Natural killer cell treated with Interleukin-12 subunit alpha and Interleukin-12 subunit beta and Interleukin-15 and Interleukin-18, amount 100 ng/mL, for 72 hours (primary cell): ENCODE measurements around the gene SOST. TPM values are rescaled to one million over a fixed set of nuclear protein-coding genes. Genes with fewer than 3 reads are reported as not detected.
"Not testable (repeated sequence)": the region's sequence is repeated elsewhere in the genome, so short reads cannot be mapped to it uniquely, and the experiment has no call there.

Experiments
- ATAC-seq, 2 donors: fragments of 150-1000 bp; cut with Tn5 transposase in 1 of 2; sonication (Bioruptor Pico), chemical (Tn5 transposase) in 1 of 2; 2 replicates each; pipeline ENCODE4 v1.10.0; 2021
- DNase-seq: peaks from one replicate; pipeline ENCODE4 v3.0.0; 2022; ENCODE audit warnings: low spot score
- H3K27ac Mint-ChIP-seq, 2 donors: 1 replicate in 1 of 2; 2 replicates in 1 of 2; pipeline ENCODE4 v1.8.0; 2022; ENCODE audit warnings: mixed read lengths in 2 of 2, mild to moderate bottlenecking in 1 of 2, moderate library complexity in 1 of 2
- H3K27me3 Mint-ChIP-seq, 2 donors: 1 replicate in 1 of 2; 2 replicates in 1 of 2; pipeline ENCODE4 v1.8.0; 2022; ENCODE audit warnings: mixed read lengths in 2 of 2
- H3K36me3 Mint-ChIP-seq: one replicate; pipeline ENCODE4 v1.8.0; 2022; ENCODE audit warnings: mixed read lengths
- H3K4me1 Mint-ChIP-seq, 2 donors: 1 replicate in 1 of 2; 2 replicates in 1 of 2; pipeline ENCODE4 v1.8.0; 2022; ENCODE audit warnings: low read depth in 2 of 2, mixed read lengths in 2 of 2, mild to moderate bottlenecking in 1 of 2
- H3K4me3 Mint-ChIP-seq: one replicate; pipeline ENCODE4 v1.8.0; 2022; ENCODE audit warnings: mixed read lengths
- H3K9me3 Mint-ChIP-seq: 2 replicates; pipeline ENCODE4 v1.8.0; 2022; ENCODE audit warnings: mixed read lengths
- total RNA-seq, 2 donors: library from RNA; stranded (reverse); gene quantifications; one replicate each; pipeline ENCODE4 v1.2.3, GENCODE V29; 2022

SOST gene
- not detected for total RNA-seq

DNA sequence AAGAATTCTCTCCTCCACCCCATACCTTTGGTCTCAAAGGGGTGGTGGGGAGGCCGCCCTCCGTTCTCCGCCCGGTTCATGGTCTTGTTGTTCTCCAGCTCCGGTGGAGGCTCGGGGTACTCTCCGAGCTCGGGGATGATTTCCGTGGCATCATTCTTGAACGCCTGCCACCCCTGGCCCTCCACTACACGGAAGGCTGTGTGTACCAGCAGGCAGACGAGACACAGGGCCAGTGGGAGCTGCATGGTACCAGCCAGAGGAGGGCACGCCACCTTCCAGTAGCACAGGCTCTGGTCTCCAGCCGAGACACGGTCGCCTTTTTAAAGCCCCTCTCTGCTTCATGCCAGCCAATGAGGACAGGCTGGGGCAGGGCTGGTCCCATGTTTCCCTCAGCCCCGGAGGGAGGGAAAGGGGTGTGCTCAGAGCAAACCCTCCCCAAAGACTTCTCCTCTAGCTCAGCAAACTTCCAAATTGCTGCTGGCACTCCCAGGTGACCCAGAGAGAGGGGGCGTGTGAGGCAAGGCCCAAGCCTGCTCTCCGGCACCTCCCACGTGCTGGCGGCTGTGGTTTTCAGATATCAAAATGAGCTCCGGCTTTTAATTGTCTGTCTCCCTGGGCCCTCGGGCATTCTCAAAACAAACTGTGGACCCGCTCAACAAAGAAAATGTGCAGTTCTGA lies at the start of gene SOST:
Gene SOST, minus strand, starts transcription at position 295 of the 678 bp plus-strand sequence. Its CDS starts 50 bp downstream, at position 245.
- ATAC-seq: no peak
- Mint-ChIP-seq H3K9me3 (no peaks in the 10 kb centered on the region), H3K4me1 (peaks cover 12 to 20% of the 10 kb centered on the region in 2 donors), H3K36me3 (no peaks in the 10 kb centered on the region), H3K27ac (no peak within 1 kb of the TSS), H3K27me3 (peaks cover 28 to 31% of the 10 kb centered on the region in 2 donors), H3K4me3 (no peak within 1 kb of the TSS)
- DNase-seq: no peak

GRCh38 chr17:43808076-43808475 lies 49.5 kb upstream of the SOST start:
- H3K4me3 Mint-ChIP-seq: no peak overlapping the region
- no peaks in the 10 kb centered on the region for H3K4me1 Mint-ChIP-seq
- no peak overlapping the region for H3K27ac Mint-ChIP-seq
- DNase-seq: no peak
- H3K9me3 Mint-ChIP-seq: no peaks in the 10 kb centered on the region
- no peaks in the 10 kb centered on the region for H3K36me3 Mint-ChIP-seq
- H3K27me3 Mint-ChIP-seq: peaks cover 16 to 20% of the 10 kb centered on the region in 2 donors
- no peak for ATAC-seq

DNA sequence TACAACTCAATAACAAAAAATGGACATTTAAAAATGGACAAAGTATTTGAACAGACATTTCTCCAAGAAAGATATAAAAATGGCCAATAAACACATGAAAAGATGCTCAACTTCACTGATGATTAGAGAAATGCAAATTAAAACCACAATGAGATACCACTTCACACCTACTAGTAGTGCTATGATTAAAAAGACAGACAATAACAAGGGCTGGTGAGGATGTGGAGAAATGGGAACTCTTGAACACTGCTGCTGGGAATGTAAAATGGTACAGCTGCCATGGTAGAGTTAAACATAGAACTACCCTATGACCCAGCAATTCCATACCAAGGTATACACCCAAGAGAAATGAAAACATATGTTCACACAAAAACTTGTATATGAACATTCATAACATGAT lies 46.5 kb upstream of the SOST start:
- Mint-ChIP-seq H3K4me1 (no peaks in the 10 kb centered on the region), H3K36me3 (no peaks in the 10 kb centered on the region), H3K27me3 (peaks cover 17 to 20% of the 10 kb centered on the region in 2 donors), H3K9me3 (no peaks in the 10 kb centered on the region), H3K27ac (no peak overlapping the region), H3K4me3 (no peak overlapping the region)
- no peak for DNase-seq
- no peak for ATAC-seq

- no peak overlapping the region for H3K27ac Mint-ChIP-seq
- no peaks in the 10 kb centered on the region for H3K4me1 Mint-ChIP-seq
- no peaks in the 10 kb centered on the region for H3K9me3 Mint-ChIP-seq
- H3K36me3 Mint-ChIP-seq: no peaks in the 10 kb centered on the region
- no peak overlapping the region for H3K4me3 Mint-ChIP-seq
- H3K27me3 Mint-ChIP-seq: peaks cover 17 to 20% of the 10 kb centered on the region in 2 donors
- no peak for ATAC-seq
- no peak for DNase-seq
Observed at GRCh38 chr17:43803758-43804157, 45.2 kb upstream of the SOST start.

DNA sequence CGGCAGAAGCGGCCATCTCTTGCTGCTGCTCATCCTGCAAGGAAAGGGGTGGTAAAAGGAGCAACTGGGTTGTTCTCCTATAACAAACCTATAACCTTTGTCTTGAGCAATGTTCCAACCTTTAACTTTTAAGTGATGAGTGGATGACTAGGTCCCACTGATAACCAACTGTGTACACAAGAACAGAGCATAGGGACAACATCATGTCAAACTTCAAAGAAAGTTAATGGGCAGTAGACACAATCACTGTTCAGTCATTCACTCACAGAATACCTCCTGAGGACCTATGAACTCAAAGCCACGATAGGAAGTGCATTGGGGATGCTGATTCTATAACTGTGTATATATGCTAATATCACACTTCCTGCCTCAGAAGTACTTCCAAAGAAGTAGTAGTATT lies 43.3 kb upstream of the SOST start:
- Mint-ChIP-seq H3K9me3 (no peaks in the 10 kb centered on the region), H3K27ac (no peak overlapping the region), H3K4me1 (no peaks in the 10 kb centered on the region), H3K4me3 (no peak overlapping the region), H3K27me3 (peaks cover 24 to 27% of the 10 kb centered on the region in 2 donors), H3K36me3 (no peaks in the 10 kb centered on the region)
- no peak for DNase-seq
- no peak for ATAC-seq

DNA sequence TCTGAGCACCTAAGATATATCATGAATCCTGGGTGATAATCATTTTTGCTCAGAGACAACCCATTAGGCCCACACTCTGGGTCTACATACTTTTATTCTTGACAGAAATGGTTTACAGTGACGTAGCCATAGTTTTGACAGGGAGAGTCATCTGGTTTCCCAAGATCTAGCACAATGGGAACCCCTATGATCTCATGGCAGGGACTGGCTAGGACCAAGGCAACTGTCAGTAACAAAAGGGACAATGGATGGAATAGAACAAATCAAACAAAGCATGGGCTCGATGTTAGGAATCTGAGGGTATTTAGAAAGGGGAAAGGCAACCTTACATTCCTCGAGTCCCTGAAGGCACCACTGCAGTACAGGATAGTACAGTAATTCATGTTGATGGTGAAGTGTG lies 42.1 kb upstream of the SOST start:
- no peaks in the 10 kb centered on the region for H3K9me3 Mint-ChIP-seq
- no peaks in the 10 kb centered on the region for H3K36me3 Mint-ChIP-seq
- H3K4me3 Mint-ChIP-seq: no peak overlapping the region
- peaks cover 32 to 37% of the 10 kb centered on the region in 2 donors for H3K27me3 Mint-ChIP-seq
- ATAC-seq: no peak
- H3K27ac Mint-ChIP-seq: no peak overlapping the region
- no peaks in the 10 kb centered on the region for H3K4me1 Mint-ChIP-seq
- DNase-seq: no peak

- ATAC-seq: no peak
- Mint-ChIP-seq H3K27me3 (peaks cover 38 to 44% of the 10 kb centered on the region in 2 donors), H3K9me3 (no peaks in the 10 kb centered on the region), H3K4me3 (no peak overlapping the region), H3K27ac (no peak overlapping the region), H3K36me3 (no peaks in the 10 kb centered on the region), H3K4me1 (no peaks in the 10 kb centered on the region)
- DNase-seq: no peak
Observed at GRCh38 chr17:43799047-43799446, 40.5 kb upstream of the SOST start.

- H3K9me3 Mint-ChIP-seq, H3K27ac Mint-ChIP-seq: not testable (repeated sequence)
- peaks cover 43 to 48% of the 10 kb centered on the region in 2 donors for H3K27me3 Mint-ChIP-seq
Observed at GRCh38 chr17:43798024-43798423, 39.4 kb upstream of the SOST start.

GRCh38 chr17:43792668-43793067 lies 34.1 kb upstream of the SOST start:
- not testable (repeated sequence) for ATAC-seq, H3K4me3 Mint-ChIP-seq, H3K27ac Mint-ChIP-seq, H3K9me3 Mint-ChIP-seq, H3K36me3 Mint-ChIP-seq, H3K4me1 Mint-ChIP-seq, DNase-seq
- peaks cover 42 to 43% of the 10 kb centered on the region in 2 donors for H3K27me3 Mint-ChIP-seq

More at GRCh38 chr17:43798024-43798423, 39.4 kb upstream of the SOST start:
- not testable (repeated sequence) for H3K4me3 Mint-ChIP-seq, H3K36me3 Mint-ChIP-seq, DNase-seq, ATAC-seq, H3K4me1 Mint-ChIP-seq

- peaks cover 33 to 36% of the 10 kb centered on the region in 2 donors for H3K27me3 Mint-ChIP-seq
- no peak overlapping the region for H3K4me3 Mint-ChIP-seq
- DNase-seq (no peak), ATAC-seq (no peak)
- H3K36me3 Mint-ChIP-seq: no peaks in the 10 kb centered on the region
- no peaks in the 10 kb centered on the region for H3K4me1 Mint-ChIP-seq
- no peak overlapping the region for H3K27ac Mint-ChIP-seq
- no peaks in the 10 kb centered on the region for H3K9me3 Mint-ChIP-seq
Observed at GRCh38 chr17:43791589-43791988, 33.0 kb upstream of the SOST start.

GRCh38 chr17:43790311-43790940 lies 31.8 kb upstream of the SOST start:
- ATAC-seq (no peak), DNase-seq (no peak)
- Mint-ChIP-seq H3K27me3 (peaks cover 22 to 27% of the 10 kb centered on the region in 2 donors), H3K4me3 (no peak overlapping the region), H3K36me3 (no peaks in the 10 kb centered on the region), H3K27ac (no peak overlapping the region), H3K4me1 (no peaks in the 10 kb centered on the region), H3K9me3 (no peaks in the 10 kb centered on the region)

DNA sequence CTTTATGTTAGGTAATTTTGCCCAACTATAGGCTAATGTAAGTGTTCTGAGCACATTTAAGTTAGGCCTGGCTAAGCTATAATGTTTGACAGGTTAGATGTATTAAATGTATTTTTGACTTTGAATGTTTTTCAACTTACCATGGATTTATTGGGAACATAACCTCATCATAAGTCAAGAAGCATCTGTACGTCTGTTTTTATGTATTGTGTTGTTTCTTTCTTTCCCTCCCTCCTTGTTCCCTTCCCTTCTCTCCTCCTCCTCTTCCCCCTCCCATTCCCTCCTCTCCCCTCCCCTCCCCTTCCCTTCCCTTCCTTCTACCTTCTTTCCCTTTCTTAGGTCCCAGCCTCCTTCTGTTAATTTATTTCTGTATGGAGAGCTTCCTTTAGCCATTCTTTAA lies 30.9 kb upstream of the SOST start:
- no peak overlapping the region for H3K27ac Mint-ChIP-seq
- H3K27me3 Mint-ChIP-seq: peaks cover 20 to 27% of the 10 kb centered on the region in 2 donors
- H3K36me3 Mint-ChIP-seq: no peaks in the 10 kb centered on the region
- H3K4me1 Mint-ChIP-seq: peaks cover 0 to 7% of the 10 kb centered on the region in 2 donors
- no peaks in the 10 kb centered on the region for H3K9me3 Mint-ChIP-seq
- H3K4me3 Mint-ChIP-seq: no peak overlapping the region
- DNase-seq: no peak
- ATAC-seq: no peak

- ATAC-seq: no peak
- no peak for DNase-seq
- Mint-ChIP-seq H3K9me3 (no peaks in the 10 kb centered on the region), H3K4me3 (no peak overlapping the region), H3K27ac (no peak overlapping the region), H3K27me3 (peaks cover 20 to 28% of the 10 kb centered on the region in 2 donors), H3K4me1 (peaks cover 0 to 7% of the 10 kb centered on the region in 2 donors), H3K36me3 (no peaks in the 10 kb centered on the region)
Observed at GRCh38 chr17:43788540-43788939, 29.9 kb upstream of the SOST start.

- Mint-ChIP-seq H3K36me3 (no peaks in the 10 kb centered on the region), H3K4me3 (no peak overlapping the region), H3K4me1 (peaks cover 0 to 7% of the 10 kb centered on the region in 2 donors), H3K27ac (no peak overlapping the region), H3K9me3 (no peaks in the 10 kb centered on the region), H3K27me3 (peaks cover 23 to 29% of the 10 kb centered on the region in 2 donors)
- ATAC-seq (no peak), DNase-seq (no peak)
Observed at GRCh38 chr17:43787728-43788127, 29.1 kb upstream of the SOST start.
